ENCODE measurements around the gene OLFML2B. TPM values are rescaled to one million over a fixed set of nuclear protein-coding genes. Genes with fewer than 3 reads are reported as not detected.
"Not testable (repeated sequence)": the region's sequence is repeated elsewhere in the genome, so short reads cannot be mapped to it uniquely, and the experiment has no call there.

OLFML2B gene
- total RNA-seq, 1 experiment from 2014 or later, result 28.4 TPM

DNA sequence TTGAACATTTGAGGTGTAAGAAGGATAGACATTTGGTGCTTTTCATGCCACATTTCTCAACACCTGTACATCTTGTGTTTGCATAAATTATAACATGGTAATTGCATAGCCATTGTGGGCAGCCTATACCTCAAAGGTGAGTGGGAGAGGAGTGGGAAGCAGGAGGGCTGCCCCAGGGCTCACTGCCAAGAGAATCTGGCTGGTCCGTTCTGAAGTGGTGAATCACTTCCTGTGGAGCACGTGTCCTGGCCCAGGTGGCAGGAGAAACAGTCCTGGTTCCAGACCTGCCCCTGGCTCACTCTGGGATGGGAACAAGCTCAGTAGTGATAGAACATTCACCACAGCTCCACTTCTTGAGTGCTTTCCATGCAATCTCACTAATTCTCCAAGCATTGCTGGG, 11.6 kb upstream of the OLFML2B start:
- peak; percentile 76 for DNase-seq (ENCODE audit: low read depth)

- no peak for DNase-seq (ENCODE audit: low read depth)
Measured at GRCh38 chr1:162033428-162033827, 9.8 kb upstream of the OLFML2B start.

GRCh38 chr1:162030759-162031280, 7.2 kb upstream of the OLFML2B start:
- no peak for DNase-seq (ENCODE audit: low read depth)

DNA sequence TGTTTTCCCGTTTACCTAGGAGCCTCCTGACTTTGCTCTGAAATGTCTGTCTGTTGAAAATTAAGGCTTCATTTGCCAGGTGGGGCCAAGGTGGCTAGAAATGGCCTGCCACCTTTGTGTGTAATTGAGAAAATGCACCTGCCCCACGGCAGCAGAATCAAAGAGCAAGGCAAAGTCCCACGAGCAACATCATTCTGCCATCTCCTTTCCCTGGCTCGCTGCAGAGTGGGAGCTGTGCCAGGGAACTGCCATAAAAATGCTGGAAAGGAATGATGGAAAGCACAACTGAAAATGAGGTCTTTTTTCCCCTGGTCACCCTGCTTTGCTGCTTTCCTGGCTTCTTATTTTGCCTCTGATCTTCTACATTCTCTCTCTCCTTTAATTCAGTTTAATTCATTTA, 5.5 kb upstream of the OLFML2B start:
- no peak for DNase-seq (ENCODE audit: low read depth)

DNA sequence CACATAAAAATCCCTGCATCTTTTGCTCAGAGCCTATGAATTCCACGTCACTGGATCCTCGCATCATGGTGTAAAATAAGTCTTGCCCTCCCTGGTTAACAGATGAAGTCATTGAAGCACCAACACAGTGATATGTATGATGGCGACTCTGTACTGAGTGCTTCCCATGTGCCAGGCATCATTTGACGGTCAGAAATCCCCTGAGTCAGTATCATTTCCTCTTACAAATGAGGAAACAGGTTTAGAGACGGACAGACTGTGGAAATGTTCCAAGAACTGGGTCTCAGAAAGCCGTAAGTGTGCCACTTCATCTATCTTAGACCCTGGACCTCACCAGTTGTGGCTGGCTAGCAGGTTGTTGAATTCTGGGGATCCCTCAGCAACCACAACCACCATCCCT, 5.1 kb upstream of the OLFML2B start:
- no peak for DNase-seq (ENCODE audit: low read depth)

DNA sequence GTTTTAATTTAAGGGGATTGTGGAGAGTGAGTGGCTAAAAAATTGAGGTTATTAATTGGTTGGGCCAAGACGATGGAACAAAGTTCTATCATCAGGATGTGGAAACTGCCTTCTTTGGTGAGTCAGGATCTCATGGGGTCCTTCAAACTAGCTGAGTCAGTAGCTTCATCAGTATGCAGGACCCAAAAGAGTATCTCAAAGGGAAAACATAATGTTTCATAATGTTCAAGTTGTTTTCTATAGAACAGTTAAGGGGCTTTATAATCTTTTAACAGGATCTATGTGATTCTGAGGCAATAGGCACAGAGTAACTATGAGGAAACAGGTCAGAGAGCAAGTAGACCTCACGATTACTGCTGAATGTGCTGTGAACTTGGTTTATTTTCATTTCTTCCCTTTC, 3.2 kb upstream of the OLFML2B start:
- DNase-seq (ENCODE audit: low read depth), result no peak

DNA sequence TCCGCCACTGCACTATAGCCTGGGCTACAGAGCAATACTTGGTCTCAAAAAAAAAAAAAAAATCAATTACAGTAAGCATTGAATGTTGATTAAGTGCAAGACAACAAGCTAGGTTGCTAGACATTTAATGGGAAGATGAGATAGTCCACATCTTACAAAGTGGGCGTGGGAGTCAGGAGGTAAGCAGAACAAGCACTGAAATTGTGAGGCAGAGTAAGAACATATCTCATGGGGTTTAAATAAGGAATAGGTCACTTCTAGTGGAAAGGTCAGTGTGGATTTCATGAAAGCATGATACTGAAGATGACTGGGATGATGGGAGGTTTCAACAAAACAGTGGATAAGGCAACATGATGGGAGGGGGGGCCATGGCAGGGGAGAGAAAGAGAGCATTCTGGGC, 1.9 kb upstream of the OLFML2B start:
- DNase-seq (ENCODE audit: low read depth), result no peak

GRCh38 chr1:162023181-162023546, 505 bp downstream of the OLFML2B start:
- no peak for DNase-seq (ENCODE audit: low read depth)

DNA sequence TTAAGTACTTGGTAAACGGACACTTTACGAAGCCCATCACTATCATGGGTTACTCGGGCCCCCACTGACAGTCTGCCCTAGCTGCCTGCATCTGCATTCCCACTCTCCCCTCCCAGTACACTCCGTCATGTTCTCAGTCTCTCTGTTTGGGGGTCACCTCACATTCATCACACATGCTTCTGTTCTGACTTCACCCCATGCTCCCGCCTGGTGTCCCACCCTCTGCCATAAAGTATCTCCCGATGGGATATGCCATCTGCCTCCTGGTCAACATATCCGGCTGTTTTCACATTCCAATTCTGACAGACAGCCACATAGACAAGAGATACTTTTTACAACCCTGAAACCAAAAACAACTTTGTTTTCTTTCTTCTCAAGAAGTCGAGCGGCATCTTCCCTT, 1.0 kb downstream of the OLFML2B start:
- DNase-seq (ENCODE audit: low read depth), result no peak

DNA sequence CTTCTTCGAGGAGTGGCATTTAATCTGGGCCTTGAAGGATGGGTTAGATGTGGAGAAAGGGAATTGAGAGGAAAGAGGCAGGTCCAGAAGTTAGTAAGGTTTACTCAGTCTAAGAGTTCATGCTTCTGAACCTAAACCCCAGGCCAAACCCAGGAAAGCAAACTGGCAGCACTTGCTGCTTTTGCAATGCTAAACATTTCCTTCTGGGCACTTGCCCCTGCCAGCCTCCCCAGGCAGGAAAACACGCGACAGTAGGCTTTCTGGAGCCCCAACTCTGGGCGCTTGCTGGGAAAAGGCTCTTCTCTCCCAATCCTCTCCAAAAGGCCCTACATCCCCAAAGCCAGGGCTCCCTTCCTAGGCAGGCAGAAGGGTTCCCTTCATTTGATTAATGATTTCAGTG, 2.5 kb downstream of the OLFML2B start:
- no peak for DNase-seq (ENCODE audit: low read depth)

- DNase-seq (ENCODE audit: low read depth), result peak; percentile 41
Measured at GRCh38 chr1:162020150-162020549, 3.5 kb downstream of the OLFML2B start.

DNA sequence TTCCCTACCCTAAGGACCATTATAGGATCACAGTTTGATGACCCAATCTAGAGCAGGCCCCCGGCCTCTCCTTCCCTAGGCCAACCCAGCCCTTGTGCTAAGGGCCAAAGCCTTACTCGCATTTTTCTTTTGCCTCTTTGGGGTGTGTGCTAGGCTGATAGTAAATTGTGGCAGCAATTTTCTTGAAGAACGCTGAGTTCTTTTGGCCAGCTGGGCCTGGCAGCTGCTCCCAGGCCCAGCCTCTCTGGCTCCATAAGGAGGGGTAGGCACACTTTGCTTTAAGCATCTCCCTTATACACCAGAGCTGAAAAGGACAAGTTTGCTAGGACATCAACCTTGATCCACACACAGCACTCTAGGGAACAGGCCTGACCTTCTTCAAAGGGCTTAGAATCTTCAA, 4.2 kb downstream of the OLFML2B start:
- DNase-seq (ENCODE audit: low read depth), result no peak

DNA sequence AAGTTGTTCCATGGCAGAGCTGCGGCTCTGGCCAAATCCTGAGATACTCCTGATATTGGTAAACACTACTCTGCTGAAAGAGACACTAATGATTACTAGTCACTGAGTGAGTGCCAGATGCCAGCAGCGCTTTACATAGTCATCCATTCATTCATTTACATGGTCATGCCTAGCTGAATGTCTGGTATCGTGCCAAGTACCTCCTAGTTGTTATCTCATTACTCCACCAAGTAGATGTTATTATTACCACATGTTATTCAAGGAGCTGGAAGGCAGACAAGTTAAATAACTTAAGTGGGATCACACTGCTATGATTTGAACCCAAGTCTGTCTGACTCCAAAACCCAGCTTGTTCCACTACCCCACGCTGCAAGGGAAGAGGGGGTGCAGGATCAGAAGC, 4.7 kb downstream of the OLFML2B start:
- peak; percentile 76 for DNase-seq (ENCODE audit: low read depth)

DNA sequence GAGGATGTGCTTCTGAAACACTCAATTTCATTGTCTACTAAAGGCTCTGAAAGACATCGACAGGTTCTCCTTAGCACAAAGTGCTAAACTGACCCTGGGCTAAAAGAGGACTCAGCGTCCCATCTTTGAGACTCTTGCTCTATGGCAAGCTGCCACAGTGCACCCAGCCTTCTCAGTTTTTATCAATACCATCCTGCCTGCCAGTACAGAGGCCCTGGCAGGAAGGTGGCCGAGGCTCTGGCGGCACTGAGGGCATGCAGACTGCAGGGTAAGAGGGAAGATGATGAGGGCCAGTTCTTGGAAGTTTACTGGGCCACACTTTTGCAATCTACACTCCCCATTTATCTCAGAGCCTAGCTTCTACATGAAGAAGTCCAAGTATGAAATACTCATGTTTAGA, 5.3 kb downstream of the OLFML2B start:
- no peak for DNase-seq (ENCODE audit: low read depth)

DNA sequence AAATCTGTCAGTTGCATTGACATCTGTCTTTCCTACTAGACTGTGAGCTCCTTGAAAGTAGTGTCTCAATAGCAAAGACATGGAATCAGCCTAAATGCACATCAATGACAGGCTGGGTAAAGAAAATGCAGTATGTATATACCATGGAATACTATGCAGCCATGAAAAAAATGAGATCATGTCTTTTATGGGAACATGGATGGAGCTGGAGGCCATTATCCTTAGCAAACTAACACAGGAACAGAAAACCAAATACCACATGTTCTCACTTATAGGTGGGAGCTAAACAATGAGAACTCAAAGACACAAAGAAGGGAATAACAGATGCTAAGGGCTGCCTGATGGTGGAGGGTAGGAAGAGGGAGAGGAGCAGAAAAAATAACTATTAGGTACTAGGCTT, 5.9 kb downstream of the OLFML2B start:
- DNase-seq (ENCODE audit: low read depth), result not testable (repeated sequence)

DNA sequence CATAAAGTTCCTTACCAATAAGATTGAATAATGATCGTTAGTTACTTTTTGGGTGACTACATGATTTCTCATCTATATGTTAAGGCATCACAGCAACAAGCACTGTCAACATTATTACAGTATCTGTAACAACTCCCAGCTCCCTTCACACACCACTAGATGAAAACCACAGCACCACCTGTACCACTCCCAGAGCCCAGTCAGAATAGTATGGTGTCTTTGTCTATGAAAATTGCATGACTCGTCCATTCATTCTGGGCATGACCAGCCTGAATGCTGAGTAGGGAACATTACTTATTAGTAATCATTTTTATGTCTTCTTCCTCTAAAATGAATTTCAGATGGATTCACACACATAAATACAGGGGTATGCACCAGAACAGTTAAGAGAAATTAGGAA, 7.0 kb downstream of the OLFML2B start:
- DNase-seq (ENCODE audit: low read depth), result peak; percentile 40

- DNase-seq (ENCODE audit: low read depth), result no peak
Measured at GRCh38 chr1:162015196-162015595, 8.5 kb downstream of the OLFML2B start.

GRCh38 chr1:162014202-162014601, 9.5 kb downstream of the OLFML2B start:
- DNase-seq (ENCODE audit: low read depth), result no peak

GRCh38 chr1:162013289-162013688, 10.4 kb downstream of the OLFML2B start:
- no peak for DNase-seq (ENCODE audit: low read depth)

GRCh38 chr1:162011337-162012012, 12.2 kb downstream of the OLFML2B start:
- DNase-seq (ENCODE audit: low read depth), result no peak

GRCh38 chr1:162010175-162010506, 13.5 kb downstream of the OLFML2B start:
- no peak for DNase-seq (ENCODE audit: low read depth)

DNA sequence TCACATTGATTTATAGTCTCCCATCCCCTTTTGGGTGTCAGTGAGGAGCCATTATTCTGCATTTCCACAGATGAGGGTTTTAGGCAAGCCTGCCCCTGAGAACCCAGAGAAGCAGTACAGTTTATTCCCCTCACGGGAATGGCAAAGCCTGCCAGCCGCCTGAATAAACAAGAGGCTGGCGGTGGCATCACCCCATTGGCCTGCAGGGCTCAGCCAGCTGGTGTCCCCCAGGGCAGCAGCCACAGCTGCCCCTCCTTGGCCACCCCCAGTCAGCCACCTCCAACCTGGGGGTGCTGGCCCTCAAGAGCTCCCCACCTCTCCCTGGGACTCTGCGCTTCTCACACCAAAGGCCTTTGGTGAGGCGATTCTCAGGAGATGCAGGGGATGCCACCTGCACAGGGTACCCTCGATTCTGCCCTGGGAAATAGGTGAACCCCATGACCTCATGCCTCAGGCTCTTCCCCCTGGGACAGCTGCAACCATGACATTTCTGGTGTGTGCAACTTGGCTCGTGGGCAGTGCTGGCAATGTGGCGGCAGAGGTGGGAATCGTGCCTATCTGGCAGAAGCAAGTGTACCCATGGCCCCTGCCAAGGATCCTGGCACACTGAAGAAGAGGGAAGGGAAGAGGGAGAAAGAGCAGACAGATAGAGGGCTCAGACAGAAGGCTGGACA, 14.0 kb downstream of the OLFML2B start:
- DNase-seq (ENCODE audit: low read depth), result no peak

DNA sequence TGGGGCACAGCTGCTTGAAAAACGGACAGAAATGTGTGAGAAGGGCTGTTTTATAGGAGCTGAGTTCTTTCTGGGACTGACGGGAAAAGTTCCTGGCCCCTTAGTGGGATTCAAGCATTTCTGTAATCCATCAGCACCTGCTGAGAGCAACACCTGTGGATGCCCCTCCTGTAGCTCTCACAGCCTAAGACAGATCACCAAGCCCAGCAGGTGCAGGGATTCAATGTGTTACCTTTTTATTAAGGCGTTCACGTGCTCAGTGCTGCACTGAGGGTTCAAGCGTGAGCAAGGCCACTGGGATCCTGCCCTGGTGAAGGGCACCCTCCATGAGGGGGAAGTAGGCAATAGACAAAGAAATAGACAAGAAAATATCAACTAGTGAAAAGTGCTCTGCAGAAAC, 14.9 kb downstream of the OLFML2B start:
- DNase-seq (ENCODE audit: low read depth), result no peak

GRCh38 chr1:162007466-162007865, 16.2 kb downstream of the OLFML2B start:
- no peak for DNase-seq (ENCODE audit: low read depth)

All from M059J (cell line).